HepG2 (cell line): ENCODE measurements around the gene C19orf85. TPM values are rescaled to one million over a fixed set of nuclear protein-coding genes. Genes with fewer than 3 reads are reported as not detected.

Source experiments
- ARID4A ChIP-seq: sonication (generic); formaldehyde crosslinking; IDR thresholded peaks from 2 replicates; pipeline ENCODE4 v1.5.0; 2020; ENCODE audit warnings: mild to moderate bottlenecking, missing genetic modification reagents, borderline replicate concordance
- ASH2L ChIP-seq: fragments of 300-600, 200-600 bp; sonication (generic); IDR thresholded peaks from 2 replicates; pipeline ENCODE4 v1.7.0; 2017; ENCODE audit warnings: low read depth, mild to moderate bottlenecking, moderate library complexity, mixed read lengths, low read length; ENCODE audit not compliant: insufficient read length
- ATF2 ChIP-seq: sonication (generic); formaldehyde crosslinking; IDR thresholded peaks from 2 replicates; pipeline ENCODE4 v1.4.0; 2020; ENCODE audit warnings: missing genetic modification reagents
- CBFB ChIP-seq: sonication (generic); formaldehyde crosslinking; IDR thresholded peaks from 2 replicates; pipeline ENCODE4 v1.4.0; 2020; ENCODE audit warnings: missing genetic modification reagents
- CREM ChIP-seq, 2 experiments: sonication (generic) in 1 of 2; formaldehyde crosslinking in 1 of 2; IDR thresholded peaks; 2 replicates each; pipeline versions ENCODE4 v1.4.0 to v1.6.1; 2016 to 2020; ENCODE audit warnings: antibody characterized with exemption in 1 of 2, mild to moderate bottlenecking in 1 of 2, missing genetic modification reagents in 1 of 2
- ISL2 ChIP-seq: sonication (generic); formaldehyde crosslinking; IDR thresholded peaks from 2 replicates; pipeline ENCODE4 v1.5.0; 2020; ENCODE audit warnings: missing genetic modification reagents
- KDM2A ChIP-seq: sonication (generic); formaldehyde crosslinking; IDR thresholded peaks from 2 replicates; pipeline ENCODE4 v1.4.0; 2020; ENCODE audit warnings: low read depth, missing genetic modification reagents, borderline replicate concordance
- KDM5A ChIP-seq: fragments of 200-600 bp; sonication (generic); IDR thresholded peaks from 2 replicates; pipeline ENCODE4 v1.7.0; 2018; ENCODE audit warnings: antibody characterized with exemption, mild to moderate bottlenecking, low read length, borderline replicate concordance
- MEIS1 ChIP-seq: sonication (generic); formaldehyde crosslinking; IDR thresholded peaks from 2 replicates; pipeline ENCODE4 v1.9.0; 2021; ENCODE audit warnings: mild to moderate bottlenecking, missing genetic modification reagents, moderate library complexity, borderline replicate concordance
- NFIC ChIP-seq: IDR thresholded peaks from 2 replicates; pipeline ENCODE4 v1.6.1; 2012; ENCODE audit warnings: mild to moderate bottlenecking, low read length, inconsistent platforms
- RAD51 ChIP-seq: fragments of 450-650 bp; IDR thresholded peaks from 2 replicates; pipeline ENCODE4 v1.6.1; 2016; ENCODE audit warnings: borderline replicate concordance
- THAP7 ChIP-seq: sonication (generic); formaldehyde crosslinking; IDR thresholded peaks from 2 replicates; pipeline ENCODE4 v1.8.1; 2023; ENCODE audit warnings: mild to moderate bottlenecking, missing genetic modification reagents
- ZBTB21 ChIP-seq: sonication (generic); formaldehyde crosslinking; IDR thresholded peaks from 2 replicates; pipeline ENCODE4 v1.4.0; 2020; ENCODE audit warnings: missing genetic modification reagents
- ZBTB49 ChIP-seq: sonication (generic); formaldehyde crosslinking; IDR thresholded peaks from 2 replicates; pipeline ENCODE4 v1.4.0; 2020; ENCODE audit warnings: missing genetic modification reagents, borderline replicate concordance
- ZFP41 ChIP-seq: sonication (generic); formaldehyde crosslinking; IDR thresholded peaks from 2 replicates; pipeline ENCODE4 v1.4.0; 2020; ENCODE audit warnings: mild to moderate bottlenecking, missing genetic modification reagents, borderline replicate concordance
- ZFX ChIP-seq: sonication (generic); formaldehyde crosslinking; IDR thresholded peaks from 2 replicates; pipeline ENCODE4 v1.4.0; 2020; ENCODE audit warnings: mild to moderate bottlenecking, low read depth, missing genetic modification reagents, moderate library complexity
- ZNF124 ChIP-seq: sonication (generic); formaldehyde crosslinking; IDR thresholded peaks from 2 replicates; pipeline ENCODE4 v1.4.0; 2020; ENCODE audit warnings: missing genetic modification reagents
- ZNF296 ChIP-seq: sonication (generic); formaldehyde crosslinking; conservative IDR thresholded peaks from 2 replicates; pipeline ENCODE4 v1.5.0; 2020; ENCODE audit warnings: mild to moderate bottlenecking, missing genetic modification reagents
- ZNF562 ChIP-seq: sonication (generic); formaldehyde crosslinking; IDR thresholded peaks from 2 replicates; pipeline ENCODE4 v1.8.0; 2022; ENCODE audit warnings: missing genetic modification reagents, borderline replicate concordance
- ZNF761 ChIP-seq: sonication (generic); formaldehyde crosslinking; conservative IDR thresholded peaks from 2 replicates; pipeline ENCODE4 v1.4.0; 2020; ENCODE audit warnings: mild to moderate bottlenecking, missing genetic modification reagents
- polyA plus RNA-seq, 8 experiments: library from polyadenylated mRNA; depleted of rRNA in 3 of 8; stranded (reverse) in 7 of 8; unstranded in 1 of 8; fragments of >200 nt; fragmentation: Illumina TruSeq in 4 of 8; extraction: Trizol in 4 of 8; gene quantifications; 2 replicates each; pipeline versions ENCODE4 v1.2.1 to v1.2.3, GENCODE V29; 2011 to 2016; ENCODE audit warnings: low read depth in 4 of 8, missing spikeins in 1 of 8, mixed read lengths in 1 of 8; ENCODE audit not compliant: insufficient read depth in 1 of 8
- total RNA-seq, 5 experiments: library from RNA; depleted of rRNA; stranded (reverse); fragments of >200 nt; fragmentation: Illumina TruSeq; extraction: Trizol; gene quantifications; 2 replicates each; pipeline ENCODE4 v1.2.3, GENCODE V29; 2016; ENCODE audit warnings: low read depth in 1 of 5

The C19orf85 gene
- total and polyA plus RNA-seq, 2 of the 13 experiments (the other 11 are each of a cell fraction or from before 2014, with no cell fraction given): not detected

DNA sequence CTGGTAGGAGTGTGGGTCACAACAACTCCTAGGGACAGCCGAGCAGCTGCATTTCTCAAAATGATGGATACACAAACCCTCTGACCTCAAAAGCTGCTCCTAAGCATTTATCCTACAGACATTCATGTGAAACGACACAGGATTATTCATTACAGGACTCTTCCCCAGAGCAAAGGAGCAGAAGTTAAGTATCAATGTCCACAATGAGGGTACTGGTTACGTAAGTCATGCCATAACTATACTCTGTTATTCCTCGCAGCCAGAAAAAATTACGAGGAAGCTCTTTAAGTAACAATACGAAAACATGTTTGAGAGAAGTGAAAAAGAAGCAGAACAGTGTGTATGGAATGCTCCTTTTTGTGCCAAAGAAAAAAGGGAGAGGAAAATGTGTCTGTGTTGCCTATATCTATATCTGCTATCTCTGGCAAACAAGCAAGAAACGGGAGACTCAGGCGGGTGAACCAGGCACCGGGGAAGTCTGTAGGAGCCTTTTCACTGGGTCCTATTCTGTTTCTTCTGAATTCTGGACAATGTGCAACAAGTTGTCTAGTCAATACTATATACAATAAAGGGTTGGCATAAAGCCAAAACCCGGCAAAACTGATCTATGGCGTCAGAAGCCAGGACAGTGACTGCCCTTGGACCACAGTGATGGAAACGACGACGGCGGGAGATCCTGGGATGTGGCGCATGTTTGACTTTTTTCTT, 4.4 kb downstream of the C19orf85 start (continued):
- TF ChIP-seq ISL2 (CRISPR knock-in tag): no peak
- TF ChIP-seq NFIC: peak; percentile 42; the same call in 1 of the 2 replicates
- TF ChIP-seq MEIS1 (CRISPR knock-in tag): peak; percentile 24; the same call in 1 of the 2 replicates
- TF ChIP-seq CBFB (CRISPR knock-in tag): no peak
- TF ChIP-seq RAD51: no peak
- TF ChIP-seq ZFX: 0 out of 2 replicates have a peak, but pooled peaks have one; percentile 44
- peak; percentile 42; the same call in 1 of the 2 replicates for TF ChIP-seq ZNF124
- peak; percentile 84 for TF ChIP-seq ZBTB21 (CRISPR knock-in tag)
- TF ChIP-seq ZNF296: no peak
- no peak for TF ChIP-seq THAP7
- TF ChIP-seq ASH2L: peak; percentile 9
- no peak for TF ChIP-seq ZBTB49 (CRISPR knock-in tag)
- peak; percentile 47; the same call in 1 of the 2 replicates for TF ChIP-seq KDM5A
- 0 out of 2 replicates have a peak, but pooled peaks have one; percentile 26 for TF ChIP-seq ZNF761 (CRISPR knock-in tag)
- 0 out of 2 replicates have a peak, but pooled peaks have one; percentile 23 for TF ChIP-seq ATF2 (CRISPR knock-in tag)
- TF ChIP-seq ARID4A (CRISPR knock-in tag): peak; percentile 7; the same call in 1 of the 2 replicates
- TF ChIP-seq CREM (IDR thresholded peaks at IDR 0.05): 0 out of 2 replicates have a peak, but pooled peaks have one; percentile 8
- TF ChIP-seq CREM (CRISPR knock-in tag; IDR thresholded peaks at IDR 0.05): no peak
- TF ChIP-seq ZFP41: no peak
- TF ChIP-seq ZNF562: no peak
- TF ChIP-seq KDM2A (CRISPR knock-in tag): 0 out of 2 replicates have a peak, but pooled peaks have one; percentile 24
